ENCODE measurements around the gene SERPINA5. TPM values are rescaled to one million over a fixed set of nuclear protein-coding genes. Genes with fewer than 3 reads are reported as not detected.
A peak's percentile ranks its signal among the peaks of the same experiment; 100 is the strongest.

The SERPINA5 gene
- total and polyA plus RNA-seq, 2 of the 13 experiments (the other 11 are each of a cell fraction or from before 2014, with no cell fraction given), result 449 to 498 TPM

DNA sequence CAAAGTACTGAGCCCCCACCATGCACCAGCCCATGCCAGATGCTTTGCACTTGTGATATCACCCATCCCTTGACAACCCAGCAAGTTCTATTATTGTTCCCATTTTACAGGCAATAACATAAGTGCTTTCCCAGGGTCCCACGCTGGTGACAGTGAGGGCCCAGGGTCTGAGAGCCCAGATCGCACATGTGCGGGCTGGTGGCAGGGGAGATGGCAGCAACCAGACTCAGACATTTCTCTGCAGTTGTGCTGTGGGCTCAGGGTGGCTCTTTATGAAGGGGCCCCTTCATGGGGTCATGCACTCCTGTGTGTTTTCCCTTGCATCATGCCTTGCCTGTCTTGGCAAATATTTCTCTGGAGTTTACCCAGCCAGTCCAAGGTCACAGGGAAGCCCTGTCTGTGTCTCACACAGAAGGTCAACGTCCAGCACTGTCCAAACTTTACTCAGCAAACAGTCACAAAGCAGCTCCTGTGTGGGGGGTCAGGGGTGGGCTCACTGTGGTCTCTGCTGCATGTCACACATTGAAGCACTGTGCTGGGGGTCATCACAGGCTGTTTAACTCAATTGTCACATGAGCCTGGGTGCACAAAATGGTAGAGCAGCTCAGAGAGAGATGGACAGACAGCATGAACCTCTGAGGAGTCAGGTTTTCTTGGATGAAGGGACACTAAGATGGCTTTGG is 12.7 kb downstream of the SERPINA5 start (continued):
- TF ChIP-seq, protein P1, sequence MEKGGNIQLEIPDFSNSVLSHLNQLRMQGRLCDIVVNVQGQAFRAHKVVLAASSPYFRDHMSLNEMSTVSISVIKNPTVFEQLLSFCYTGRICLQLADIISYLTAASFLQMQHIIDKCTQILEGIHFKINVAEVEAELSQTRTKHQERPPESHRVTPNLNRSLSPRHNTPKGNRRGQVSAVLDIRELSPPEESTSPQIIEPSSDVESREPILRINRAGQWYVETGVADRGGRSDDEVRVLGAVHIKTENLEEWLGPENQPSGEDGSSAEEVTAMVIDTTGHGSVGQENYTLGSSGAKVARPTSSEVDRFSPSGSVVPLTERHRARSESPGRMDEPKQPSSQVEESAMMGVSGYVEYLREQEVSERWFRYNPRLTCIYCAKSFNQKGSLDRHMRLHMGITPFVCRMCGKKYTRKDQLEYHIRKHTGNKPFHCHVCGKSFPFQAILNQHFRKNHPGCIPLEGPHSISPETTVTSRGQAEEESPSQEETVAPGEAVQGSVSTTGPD (CRISPR knock-in tag; IDR thresholded peaks at IDR 0.05), result no peak
- TF ChIP-seq ZNF557 (CRISPR knock-in tag; IDR thresholded peaks at IDR 0.05), result no peak
- no peak for TF ChIP-seq ATAD3A (CRISPR knock-in tag; IDR thresholded peaks at IDR 0.05)
- peak; percentile 95 for TF ChIP-seq ZSCAN9 (CRISPR knock-in tag; IDR thresholded peaks at IDR 0.05; ENCODE audit: borderline replicate concordance)
- TF ChIP-seq, protein P2, sequence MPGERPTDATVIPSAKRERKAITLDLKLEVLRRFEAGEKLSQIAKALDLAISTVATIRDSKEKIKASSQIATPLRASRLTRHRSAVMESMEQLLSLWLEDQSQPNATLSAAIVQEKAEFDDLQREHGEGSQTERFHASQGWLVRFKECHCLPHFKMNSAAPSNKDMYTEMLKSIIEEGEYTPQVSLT (CRISPR knock-in tag; IDR thresholded peaks at IDR 0.05; ENCODE audit: borderline replicate concordance, low read depth), result peak; percentile 98
- TF ChIP-seq, protein P3, sequence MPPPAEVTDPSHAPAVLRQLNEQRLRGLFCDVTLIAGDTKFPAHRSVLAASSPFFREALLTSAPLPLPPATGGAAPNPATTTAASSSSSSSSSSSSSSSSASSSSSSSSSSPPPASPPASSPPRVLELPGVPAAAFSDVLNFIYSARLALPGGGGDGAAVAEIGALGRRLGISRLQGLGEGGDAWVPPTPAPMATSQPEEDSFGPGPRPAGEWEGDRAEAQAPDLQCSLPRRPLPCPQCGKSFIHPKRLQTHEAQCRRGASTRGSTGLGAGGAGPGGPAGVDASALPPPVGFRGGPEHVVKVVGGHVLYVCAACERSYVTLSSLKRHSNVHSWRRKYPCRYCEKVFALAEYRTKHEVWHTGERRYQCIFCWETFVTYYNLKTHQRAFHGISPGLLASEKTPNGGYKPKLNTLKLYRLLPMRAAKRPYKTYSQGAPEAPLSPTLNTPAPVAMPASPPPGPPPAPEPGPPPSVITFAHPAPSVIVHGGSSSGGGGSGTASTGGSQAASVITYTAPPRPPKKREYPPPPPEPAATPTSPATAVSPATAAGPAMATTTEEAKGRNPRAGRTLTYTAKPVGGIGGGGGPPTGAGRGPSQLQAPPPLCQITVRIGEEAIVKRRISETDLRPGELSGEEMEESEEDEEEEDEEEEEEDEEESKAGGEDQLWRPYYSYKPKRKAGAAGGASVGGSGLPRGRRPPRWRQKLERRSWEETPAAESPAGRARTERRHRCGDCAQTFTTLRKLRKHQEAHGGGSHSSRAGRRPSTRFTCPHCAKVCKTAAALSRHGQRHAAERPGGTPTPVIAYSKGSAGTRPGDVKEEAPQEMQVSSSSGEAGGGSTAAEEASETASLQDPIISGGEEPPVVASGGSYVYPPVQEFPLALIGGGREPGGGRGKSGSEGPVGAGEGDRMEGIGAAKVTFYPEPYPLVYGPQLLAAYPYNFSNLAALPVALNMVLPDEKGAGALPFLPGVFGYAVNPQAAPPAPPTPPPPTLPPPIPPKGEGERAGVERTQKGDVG (CRISPR knock-in tag; IDR thresholded peaks at IDR 0.05; ENCODE audit: borderline replicate concordance), result peak; percentile 96; the same call in 1 of the 2 replicates
- TF ChIP-seq NRL (CRISPR knock-in tag; IDR thresholded peaks at IDR 0.05; ENCODE audit: borderline replicate concordance), result peak; percentile 79; the same call in 1 of the 2 replicates
- TF ChIP-seq, protein P4, sequence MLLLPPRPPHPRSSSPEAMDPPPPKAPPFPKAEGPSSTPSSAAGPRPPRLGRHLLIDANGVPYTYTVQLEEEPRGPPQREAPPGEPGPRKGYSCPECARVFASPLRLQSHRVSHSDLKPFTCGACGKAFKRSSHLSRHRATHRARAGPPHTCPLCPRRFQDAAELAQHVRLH (CRISPR knock-in tag; IDR thresholded peaks at IDR 0.05; ENCODE audit: borderline replicate concordance, low read depth), result peak; percentile 78; the same call in 1 of the 2 replicates
- TF ChIP-seq, protein P5, sequence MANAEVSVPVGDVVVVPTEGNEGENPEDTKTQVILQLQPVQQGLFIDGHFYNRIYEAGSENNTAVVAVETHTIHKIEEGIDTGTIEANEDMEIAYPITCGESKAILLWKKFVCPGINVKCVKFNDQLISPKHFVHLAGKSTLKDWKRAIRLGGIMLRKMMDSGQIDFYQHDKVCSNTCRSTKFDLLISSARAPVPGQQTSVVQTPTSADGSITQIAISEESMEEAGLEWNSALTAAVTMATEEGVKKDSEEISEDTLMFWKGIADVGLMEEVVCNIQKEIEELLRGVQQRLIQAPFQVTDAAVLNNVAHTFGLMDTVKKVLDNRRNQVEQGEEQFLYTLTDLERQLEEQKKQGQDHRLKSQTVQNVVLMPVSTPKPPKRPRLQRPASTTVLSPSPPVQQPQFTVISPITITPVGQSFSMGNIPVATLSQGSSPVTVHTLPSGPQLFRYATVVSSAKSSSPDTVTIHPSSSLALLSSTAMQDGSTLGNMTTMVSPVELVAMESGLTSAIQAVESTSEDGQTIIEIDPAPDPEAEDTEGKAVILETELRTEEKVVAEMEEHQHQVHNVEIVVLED (CRISPR knock-in tag; IDR thresholded peaks at IDR 0.05; ENCODE audit: borderline replicate concordance), result peak; percentile 71; the same call in 1 of the 2 replicates
- peak; percentile 70; the same call in 1 of the 2 replicates for TF ChIP-seq MTF1 (CRISPR knock-in tag; IDR thresholded peaks at IDR 0.05)
- peak; percentile 98 for TF ChIP-seq ISL2 (CRISPR knock-in tag; IDR thresholded peaks at IDR 0.05)
- no peak for TF ChIP-seq RAD51 (IDR thresholded peaks at IDR 0.05; ENCODE audit: borderline replicate concordance)
- TF ChIP-seq CEBPB (IDR thresholded peaks at IDR 0.05; ENCODE audit: borderline replicate concordance, low read depth, low read length), result peak; percentile 99
- TF ChIP-seq KDM6A (CRISPR knock-in tag; IDR thresholded peaks at IDR 0.05; ENCODE audit: low read depth), result peak; percentile 98
- TF ChIP-seq, protein P6, sequence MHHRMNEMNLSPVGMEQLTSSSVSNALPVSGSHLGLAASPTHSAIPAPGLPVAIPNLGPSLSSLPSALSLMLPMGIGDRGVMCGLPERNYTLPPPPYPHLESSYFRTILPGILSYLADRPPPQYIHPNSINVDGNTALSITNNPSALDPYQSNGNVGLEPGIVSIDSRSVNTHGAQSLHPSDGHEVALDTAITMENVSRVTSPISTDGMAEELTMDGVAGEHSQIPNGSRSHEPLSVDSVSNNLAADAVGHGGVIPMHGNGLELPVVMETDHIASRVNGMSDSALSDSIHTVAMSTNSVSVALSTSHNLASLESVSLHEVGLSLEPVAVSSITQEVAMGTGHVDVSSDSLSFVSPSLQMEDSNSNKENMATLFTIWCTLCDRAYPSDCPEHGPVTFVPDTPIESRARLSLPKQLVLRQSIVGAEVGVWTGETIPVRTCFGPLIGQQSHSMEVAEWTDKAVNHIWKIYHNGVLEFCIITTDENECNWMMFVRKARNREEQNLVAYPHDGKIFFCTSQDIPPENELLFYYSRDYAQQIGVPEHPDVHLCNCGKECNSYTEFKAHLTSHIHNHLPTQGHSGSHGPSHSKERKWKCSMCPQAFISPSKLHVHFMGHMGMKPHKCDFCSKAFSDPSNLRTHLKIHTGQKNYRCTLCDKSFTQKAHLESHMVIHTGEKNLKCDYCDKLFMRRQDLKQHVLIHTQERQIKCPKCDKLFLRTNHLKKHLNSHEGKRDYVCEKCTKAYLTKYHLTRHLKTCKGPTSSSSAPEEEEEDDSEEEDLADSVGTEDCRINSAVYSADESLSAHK (CRISPR knock-in tag; IDR thresholded peaks at IDR 0.05; ENCODE audit: borderline replicate concordance), result no peak
- 0 out of 2 replicates have a peak, but pooled peaks have one; percentile 56 for TF ChIP-seq ZNF790 (CRISPR knock-in tag; IDR thresholded peaks at IDR 0.05; ENCODE audit: borderline replicate concordance)
- TF ChIP-seq ZNF737 (CRISPR knock-in tag; IDR thresholded peaks at IDR 0.05; ENCODE audit: borderline replicate concordance), result peak; percentile 83; the same call in 1 of the 2 replicates
- peak; percentile 87 for TF ChIP-seq HHEX (CRISPR knock-in tag; IDR thresholded peaks at IDR 0.05)
- no peak for TF ChIP-seq PCBP1 (IDR thresholded peaks at IDR 0.05; ENCODE audit: borderline replicate concordance, low read depth, low read length)
- TF ChIP-seq FOXK2 (IDR thresholded peaks at IDR 0.05), result peak; percentile 88
